ENCODE results near the gene NTM. TPM values are rescaled to one million over a fixed set of nuclear protein-coding genes. Genes with fewer than 3 reads are reported as not detected.
A peak's percentile ranks its signal among the peaks of the same experiment; 100 is the strongest.

NTM gene
- total and polyA plus RNA-seq, 12 donors, result 0.43 to 3.0 (median 1.3) TPM

- 84% methylated on average over 3 of the region's 3 CpGs for WGBS, 2 donors
- Histone ChIP-seq H3K9me3 (no peaks in the 10 kb centered on the region), H3K27me3 (peaks cover 0 to 16% (median 4%) of the 10 kb centered on the region in 7 donors), H3K4me1 (peaks cover 0 to 18% (median 0%) of the 10 kb centered on the region in 9 donors), H3K36me3 (no peaks in the 10 kb centered on the region), H3K4me3 (no peak overlapping the region), H3K27ac (no peak overlapping the region)
- ATAC-seq (no peak), DNase-seq (no peak)
- no peak for TF ChIP-seq CTCF (IDR thresholded peaks at IDR 0.05)
- intact Hi-C loops (cut with DNase I), result no loop called here
These were observed 515.8 kb downstream of the NTM start for GRCh38 chr11:131886201-131886600.

GRCh38 chr11:131888230-131888855 lies 517.9 kb downstream of the NTM start:
- no peaks in the 10 kb centered on the region for H3K9me3 ChIP-seq
- H3K27me3 ChIP-seq, result peaks cover 0 to 10% (median 4%) of the 10 kb centered on the region in 7 donors
- H3K4me1 ChIP-seq, result peaks cover 0 to 18% (median 0%) of the 10 kb centered on the region in 9 donors
- no peaks in the 10 kb centered on the region for H3K36me3 ChIP-seq
- no peak overlapping the region for H3K4me3 ChIP-seq
- TF ChIP-seq CTCF (IDR thresholded peaks at IDR 0.05), result no peak
- 70 to 79% methylated on average over 13 of the region's 13 CpGs for WGBS, 2 donors
- intact Hi-C loops (cut with DNase I), result no loop called here
- peak overlapping the region in 1 of 10 donors; percentile 36 for H3K27ac ChIP-seq
- ATAC-seq, result peak in 2 of 8 donors; percentile 8 to 36
- no peak for DNase-seq

- no peaks in the 10 kb centered on the region for H3K9me3 ChIP-seq
- H3K27me3 ChIP-seq, result peaks cover 0 to 10% (median 0%) of the 10 kb centered on the region in 7 donors
- no peak for TF ChIP-seq CTCF (IDR thresholded peaks at IDR 0.05)
- H3K4me1 ChIP-seq, result peaks cover 0 to 18% (median 0%) of the 10 kb centered on the region in 9 donors
- 42 to 45% methylated on average over 2 of the region's 2 CpGs for WGBS, 2 donors
- H3K36me3 ChIP-seq, result no peaks in the 10 kb centered on the region
- intact Hi-C loops (cut with DNase I), result no loop called here
- ATAC-seq (peak in 5 of 8 donors; percentile 40 to 67 (median 53)), DNase-seq (no peak)
- H3K27ac ChIP-seq, result peak overlapping the region in 2 of 10 donors; percentile 5 to 36
- no peak overlapping the region for H3K4me3 ChIP-seq
These were observed 518.7 kb downstream of the NTM start for GRCh38 chr11:131889146-131889577.

GRCh38 chr11:131889760-131890581 lies 519.6 kb downstream of the NTM start:
- no peaks in the 10 kb centered on the region for H3K9me3 ChIP-seq
- H3K27me3 ChIP-seq, result peaks cover 0 to 11% (median 0%) of the 10 kb centered on the region in 7 donors
- peak in 1 of 9 donors; percentile 24 for TF ChIP-seq CTCF (IDR thresholded peaks at IDR 0.05)
- no peak overlapping the region for H3K27ac ChIP-seq
- ATAC-seq (peak in 3 of 8 donors; percentile 57 to 68 (median 62)), DNase-seq (no peak)
- no peaks in the 10 kb centered on the region for H3K36me3 ChIP-seq
- intact Hi-C loops (cut with DNase I), result no loop called here
- WGBS, 2 donors, result 44 to 54% methylated on average over 4 of the region's 4 CpGs
- H3K4me3 ChIP-seq, result no peak overlapping the region
- H3K4me1 ChIP-seq, result peaks cover 0 to 18% (median 0%) of the 10 kb centered on the region in 9 donors
